ENCODE measurements around the gene RNF157.
"Not testable (repeated sequence)": the region's sequence is repeated elsewhere in the genome, so short reads cannot be mapped to it uniquely, and the experiment has no call there.

RNF157 gene

DNA sequence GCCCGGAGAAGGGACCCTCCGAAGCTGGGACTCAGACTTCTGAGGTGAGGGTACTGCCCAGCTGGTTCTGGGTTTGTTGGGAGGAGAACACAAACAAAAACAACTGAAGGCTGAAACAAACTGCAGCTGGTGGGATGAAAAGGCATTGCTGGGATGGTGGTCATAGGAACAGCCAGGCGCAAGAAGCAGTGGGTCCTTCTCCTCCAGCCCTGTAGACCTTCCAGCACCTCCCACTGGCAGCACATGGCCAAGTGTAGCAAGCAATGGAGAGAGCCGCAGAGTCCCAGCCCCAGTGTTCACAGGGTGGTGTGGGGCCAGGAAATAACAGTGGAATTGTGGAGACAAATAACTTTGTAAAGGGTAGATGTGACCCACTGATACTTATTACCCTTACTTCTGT, 50.6 kb downstream of the RNF157 start:
- DNase-seq (ENCODE audit: low read depth in 2 of 2) = no peak

DNA sequence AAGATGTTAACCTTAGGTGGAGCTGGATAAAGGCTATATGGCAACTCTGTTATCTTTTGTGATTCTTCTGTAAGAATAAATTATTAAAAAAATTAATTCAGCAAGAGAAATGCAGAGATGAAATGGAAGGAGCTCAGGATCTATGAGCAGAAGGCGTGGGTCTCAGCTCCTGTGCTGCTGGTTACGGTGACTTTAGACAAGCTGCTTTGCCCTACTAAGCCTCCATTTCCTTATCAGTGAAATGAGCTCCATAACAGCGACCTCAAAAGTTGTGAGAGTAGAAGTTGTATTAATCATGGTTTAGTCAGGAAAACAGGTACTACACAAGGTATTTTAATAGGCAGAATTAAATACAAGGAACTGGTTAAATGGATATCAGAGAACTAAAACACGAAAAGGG, 51.0 kb downstream of the RNF157 start:
- DNase-seq (ENCODE audit: low read depth in 2 of 2) = no peak

- DNase-seq (ENCODE audit: low read depth in 2 of 2) = no peak
Measured at GRCh38 chr17:76188213-76189016, 51.9 kb downstream of the RNF157 start.

DNA sequence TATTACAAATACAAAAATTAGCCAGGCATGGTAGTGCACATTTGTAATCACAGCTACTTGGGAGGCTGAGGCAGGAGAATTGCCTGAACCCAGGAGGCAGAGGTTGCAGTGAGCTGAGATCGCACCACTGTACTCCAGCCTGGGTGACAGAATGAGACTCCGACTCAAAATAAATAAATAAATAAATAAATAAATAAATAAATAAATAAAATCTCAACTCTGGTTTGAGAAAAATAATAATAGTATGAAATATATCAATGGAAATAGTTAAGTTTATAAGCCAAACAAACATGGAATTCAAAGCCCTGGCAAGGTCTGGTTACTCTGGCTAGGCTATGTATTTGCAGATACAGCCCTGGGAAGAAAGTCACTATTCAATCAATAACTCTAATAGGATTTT, 53.5 kb downstream of the RNF157 start:
- not testable (repeated sequence) for DNase-seq (ENCODE audit: low read depth in 2 of 2)

GRCh38 chr17:76184290-76184689, 56.0 kb downstream of the RNF157 start:
- DNase-seq (ENCODE audit: low read depth in 2 of 2) = no peak

DNA sequence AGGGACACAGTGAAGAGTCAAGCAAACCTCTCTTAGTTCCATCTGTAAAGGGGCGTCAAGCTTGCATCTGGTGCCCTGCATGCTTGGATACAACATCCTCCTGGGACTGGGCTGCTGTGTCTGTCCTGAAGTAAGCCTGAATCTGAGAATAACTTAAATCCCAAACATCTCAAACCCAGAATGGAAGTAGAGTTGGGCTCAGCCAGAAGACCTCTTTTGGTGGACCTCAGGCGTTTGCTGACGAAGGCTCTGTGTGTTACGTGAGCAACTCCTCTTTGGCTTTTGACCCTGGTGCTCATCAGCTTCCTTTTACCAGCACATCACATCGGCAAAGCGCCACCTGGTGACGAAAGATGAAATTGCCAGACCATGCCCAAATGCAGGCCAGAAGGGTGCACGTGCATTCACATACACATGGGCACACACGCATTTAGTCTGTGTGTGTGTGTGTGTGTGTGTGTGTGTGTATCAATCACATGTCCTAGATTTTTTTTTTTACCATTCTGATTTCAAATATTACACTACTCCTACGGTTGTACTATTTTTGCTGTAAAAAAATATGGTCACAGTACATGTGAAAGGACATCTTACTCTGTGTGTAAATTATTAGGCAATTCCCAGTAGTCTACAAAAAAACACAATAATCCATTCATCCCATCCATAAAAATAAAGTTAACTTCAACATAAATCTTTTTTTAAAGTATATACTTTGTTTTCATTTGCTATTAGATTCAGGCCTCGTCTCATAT, 58.1 kb downstream of the RNF157 start:
- DNase-seq (ENCODE audit: low read depth in 2 of 2) = peak; percentile 91 to 97

GRCh38 chr17:76179496-76180467, 60.5 kb downstream of the RNF157 start:
- DNase-seq (ENCODE audit: low read depth in 2 of 2) = peak in 1 of 2 donors; percentile 21

DNA sequence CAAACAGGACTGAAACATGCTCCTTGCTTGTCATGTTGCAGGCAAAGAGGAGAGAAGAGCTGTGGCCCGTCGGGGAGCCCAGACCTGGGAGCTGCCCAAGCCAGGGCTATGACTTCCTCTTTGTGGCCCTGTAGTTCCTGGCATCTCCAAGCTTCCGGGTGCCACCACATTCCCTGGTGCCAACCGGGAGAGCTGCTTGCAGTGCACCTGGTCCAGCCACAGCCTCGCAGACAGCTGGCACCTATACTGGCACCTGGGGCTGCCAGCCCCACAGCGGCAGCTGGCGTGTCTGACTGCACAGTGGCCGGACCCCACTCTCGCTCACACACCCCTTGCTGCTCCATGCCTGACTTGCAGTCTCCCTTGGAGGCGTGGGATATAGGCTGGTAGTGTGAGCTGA, 62.2 kb downstream of the RNF157 start:
- DNase-seq (ENCODE audit: low read depth in 2 of 2) = no peak

DNA sequence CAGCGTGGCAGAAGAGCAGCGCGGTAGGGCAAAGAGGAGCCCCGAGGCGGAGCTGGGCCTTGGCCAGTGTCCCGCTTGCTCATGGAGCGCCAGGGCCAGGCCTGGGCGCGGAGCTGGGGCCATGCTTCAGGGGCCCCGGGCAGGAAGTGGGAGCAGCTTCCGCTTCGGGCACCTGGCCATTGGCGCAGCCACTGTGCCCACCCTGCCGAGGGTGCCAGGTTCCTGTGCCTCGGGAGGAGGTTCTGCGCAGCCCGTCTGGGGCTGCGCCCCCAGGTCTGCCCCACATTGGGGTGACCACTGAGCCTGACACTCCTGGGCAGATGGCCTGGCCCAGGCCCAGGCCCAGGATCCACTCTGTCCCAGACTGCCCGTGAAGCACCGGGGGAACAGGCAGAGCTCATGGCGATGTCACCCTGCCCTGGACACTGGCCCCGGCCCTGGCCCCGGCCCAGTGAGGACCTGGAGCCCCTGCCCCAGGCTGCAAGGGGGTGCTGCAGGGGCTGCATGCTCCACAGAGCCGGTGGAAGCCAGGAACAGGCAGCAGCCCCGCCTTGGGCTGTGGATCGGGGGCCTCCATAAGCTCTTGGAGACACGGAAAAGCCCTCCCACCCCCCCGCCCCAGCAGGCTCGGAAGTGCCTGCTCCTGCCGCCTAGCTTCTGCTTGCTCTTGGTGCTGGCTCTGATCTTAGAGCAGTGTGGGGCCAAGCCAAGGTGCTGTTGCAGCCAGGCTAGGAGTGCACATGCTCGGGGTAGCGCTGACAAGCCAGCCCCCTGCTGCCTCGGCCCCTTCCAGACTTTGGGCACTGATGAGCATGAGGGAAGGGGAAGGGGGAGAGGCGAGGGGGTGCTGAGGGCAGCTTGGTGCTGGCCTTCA, 63.4 kb downstream of the RNF157 start:
- no peak for DNase-seq (ENCODE audit: low read depth in 2 of 2)

GRCh38 chr17:76174037-76174436, 66.3 kb downstream of the RNF157 start:
- no peak for DNase-seq (ENCODE audit: low read depth in 2 of 2)

GRCh38 chr17:76173474-76173873, 66.8 kb downstream of the RNF157 start:
- DNase-seq (ENCODE audit: low read depth in 2 of 2) = no peak

- no peak for DNase-seq (ENCODE audit: low read depth in 2 of 2)
Measured at GRCh38 chr17:76171706-76172105, 68.6 kb downstream of the RNF157 start.

- DNase-seq (ENCODE audit: low read depth in 2 of 2) = no peak
Measured at GRCh38 chr17:76170114-76170513, 70.2 kb downstream of the RNF157 start.

DNA sequence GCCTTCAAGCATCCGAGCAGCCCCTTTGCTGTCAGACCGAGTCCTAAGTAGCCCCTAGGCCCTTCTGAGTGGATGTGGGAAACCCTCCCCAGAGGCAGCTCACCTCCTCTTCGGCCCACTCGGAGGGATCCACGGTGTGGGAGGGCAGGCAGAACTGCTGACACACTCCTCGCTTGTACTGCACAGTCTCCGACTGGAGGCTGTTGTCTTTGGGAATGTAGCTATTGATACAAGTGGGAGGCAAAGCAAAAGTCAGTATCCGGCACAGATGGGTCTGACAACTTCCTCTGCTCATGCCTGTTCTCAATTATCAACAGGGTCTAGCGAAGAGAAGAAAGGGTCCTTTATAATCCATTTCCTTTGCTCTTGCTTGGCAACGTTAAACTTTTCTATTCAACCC, 73.4 kb downstream of the RNF157 start:
- no peak for DNase-seq (ENCODE audit: low read depth in 2 of 2)

DNA sequence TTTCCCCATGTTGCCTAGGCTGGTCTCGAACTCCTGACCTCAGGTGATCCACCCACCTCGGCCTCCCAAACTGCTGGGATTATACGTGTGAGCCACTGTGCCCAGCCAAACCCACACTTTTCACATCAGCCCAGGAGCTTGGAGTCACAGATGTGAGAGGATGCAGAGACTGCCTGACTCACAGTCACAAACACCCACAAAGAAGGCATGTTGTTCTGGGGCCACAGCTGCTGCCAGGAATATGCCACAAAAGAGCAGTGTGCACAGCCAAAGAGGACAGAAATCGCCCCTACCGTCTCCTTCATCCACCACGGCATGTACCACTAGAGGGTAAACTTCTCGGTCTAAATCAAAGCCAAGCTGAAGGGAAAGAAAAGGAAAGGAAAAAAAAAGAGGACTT, 74.1 kb downstream of the RNF157 start:
- DNase-seq (ENCODE audit: low read depth in 2 of 2) = no peak

- no peak for DNase-seq (ENCODE audit: low read depth in 2 of 2)
Measured at GRCh38 chr17:76164331-76164730, 76.0 kb downstream of the RNF157 start.

DNA sequence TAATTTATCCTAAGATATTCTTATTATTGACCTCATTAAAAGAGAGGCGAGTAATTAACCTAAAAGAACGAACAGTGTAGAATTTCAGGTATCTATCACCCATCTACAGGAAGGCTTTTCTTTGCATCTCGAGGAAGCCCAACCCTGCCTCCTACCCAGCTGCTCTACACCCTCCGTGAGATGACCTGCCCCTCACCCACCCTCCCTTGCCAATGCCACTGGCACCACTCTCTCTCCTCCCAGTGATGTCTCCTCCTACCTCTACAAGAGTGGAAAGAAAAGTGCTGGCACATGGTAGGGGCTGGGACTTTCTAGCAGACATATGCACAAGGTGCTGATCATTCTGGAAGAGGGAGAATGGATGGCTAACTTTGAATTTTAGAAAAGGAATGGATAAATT, 76.4 kb downstream of the RNF157 start:
- DNase-seq (ENCODE audit: low read depth in 2 of 2) = no peak

- no peak for DNase-seq (ENCODE audit: low read depth in 2 of 2)
Measured at GRCh38 chr17:76161619-76162266, 78.5 kb downstream of the RNF157 start.

DNA sequence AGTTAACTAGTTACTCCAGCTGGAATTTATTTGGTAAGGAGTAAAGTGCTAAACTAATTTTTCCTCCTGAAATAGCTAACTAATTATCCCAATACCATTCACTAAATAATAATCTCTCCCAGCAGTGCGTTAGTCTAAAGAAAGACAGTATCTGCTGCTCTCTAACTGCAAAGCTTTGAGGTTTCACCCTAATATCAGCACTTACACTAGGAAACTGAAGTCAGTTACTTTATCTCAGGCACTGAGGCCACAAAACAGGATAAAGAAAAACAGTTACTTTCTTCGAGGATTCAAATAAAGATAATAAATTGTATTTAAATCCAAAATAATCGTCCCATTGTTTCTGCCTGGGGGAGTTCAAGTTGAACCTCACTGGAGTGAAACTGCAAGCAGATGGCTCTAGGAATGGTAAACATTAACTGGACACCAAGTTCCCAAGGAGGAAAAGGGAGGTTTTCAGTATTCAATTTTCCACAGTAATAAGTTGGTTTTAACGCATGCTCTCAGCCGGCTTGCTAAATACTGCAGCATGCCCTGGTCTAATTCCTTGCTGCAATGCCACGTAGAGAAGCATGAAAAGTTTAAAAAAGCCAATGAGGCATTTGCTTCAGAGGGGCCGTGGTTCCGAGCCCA, 79.3 kb downstream of the RNF157 start:
- DNase-seq (ENCODE audit: low read depth in 2 of 2) = no peak

DNA sequence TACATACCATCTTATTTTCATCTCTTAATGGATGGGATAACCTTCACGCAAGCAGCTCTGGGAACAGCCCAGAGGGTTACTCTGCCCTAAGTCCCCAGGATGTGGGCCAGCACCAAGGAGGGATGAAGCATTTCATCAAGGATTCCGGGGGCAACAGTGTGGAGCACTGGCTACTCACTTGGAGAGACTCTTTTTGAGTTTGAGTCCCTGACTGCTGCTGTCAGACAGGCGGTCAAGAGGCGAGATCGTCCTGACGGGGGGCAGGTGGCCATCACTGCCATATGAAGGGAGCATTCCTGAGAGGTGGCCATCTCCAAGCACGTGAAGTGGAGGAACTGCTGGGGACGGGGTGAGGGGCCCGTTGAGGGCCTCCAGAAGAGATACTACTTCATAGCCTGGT, 81.1 kb downstream of the RNF157 start:
- DNase-seq (ENCODE audit: low read depth in 2 of 2) = no peak

All from stimulated activated CD4-positive, alpha-beta T cell treated with anti-CD3 and anti-CD28 coated beads, Interleukin-1b, Interleukin-23, amount 100 ng/mL, for 4 hours (primary cell).